ENCODE data around the gene NUBPL.
A peak's percentile ranks its signal among the peaks of the same experiment; 100 is the strongest.

The NUBPL gene

DNA sequence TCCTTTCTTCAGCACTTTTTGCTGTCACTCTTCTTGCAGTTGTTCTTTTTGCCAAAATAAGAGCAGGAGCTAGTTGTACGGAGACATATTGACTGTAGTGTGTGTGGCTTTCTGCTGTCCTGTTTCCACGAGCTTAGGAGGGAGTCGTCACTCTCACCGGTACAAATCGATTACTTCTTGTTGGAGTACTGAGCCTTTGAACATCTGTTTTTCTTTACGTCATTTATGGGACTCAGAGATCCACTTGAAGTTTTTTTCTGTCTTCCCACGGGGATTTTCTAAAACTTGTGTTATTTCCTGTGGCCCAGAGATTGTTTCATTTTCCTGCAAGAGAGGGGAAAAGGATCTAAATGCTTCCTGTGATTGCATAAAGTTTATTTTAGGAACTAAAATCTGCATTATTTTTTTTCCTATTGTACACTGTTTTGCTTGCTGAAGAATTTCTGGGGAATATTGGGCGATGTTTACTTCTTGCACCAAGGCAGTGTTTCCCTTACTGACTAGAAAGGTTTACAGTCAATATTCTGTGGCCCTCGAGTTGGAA lies 316.1 kb downstream of the NUBPL start:
- Histone ChIP-seq H3K9ac (no peak overlapping the region), H3K4me1 (no peaks in the 10 kb centered on the region), H3K27ac (peak overlapping the region; percentile 64), H3K9me3 (ENCODE audit: control insufficient read depth, low read length) (no peaks in the 10 kb centered on the region), H3K79me2 (no peaks in the 10 kb centered on the region), H3K4me2 (ENCODE audit: low read length) (no peak overlapping the region), H2AFZ (no peak overlapping the region), H3K27me3 (ENCODE audit: control insufficient read depth, insufficient read depth, low read length) (no peaks in the 10 kb centered on the region), H3K36me3 (ENCODE audit: control insufficient read depth, insufficient read depth, low read length) (no peaks in the 10 kb centered on the region), H3K4me3 (ENCODE audit: low read depth, low read length) (no peak overlapping the region)
- TF ChIP-seq, protein P1, sequence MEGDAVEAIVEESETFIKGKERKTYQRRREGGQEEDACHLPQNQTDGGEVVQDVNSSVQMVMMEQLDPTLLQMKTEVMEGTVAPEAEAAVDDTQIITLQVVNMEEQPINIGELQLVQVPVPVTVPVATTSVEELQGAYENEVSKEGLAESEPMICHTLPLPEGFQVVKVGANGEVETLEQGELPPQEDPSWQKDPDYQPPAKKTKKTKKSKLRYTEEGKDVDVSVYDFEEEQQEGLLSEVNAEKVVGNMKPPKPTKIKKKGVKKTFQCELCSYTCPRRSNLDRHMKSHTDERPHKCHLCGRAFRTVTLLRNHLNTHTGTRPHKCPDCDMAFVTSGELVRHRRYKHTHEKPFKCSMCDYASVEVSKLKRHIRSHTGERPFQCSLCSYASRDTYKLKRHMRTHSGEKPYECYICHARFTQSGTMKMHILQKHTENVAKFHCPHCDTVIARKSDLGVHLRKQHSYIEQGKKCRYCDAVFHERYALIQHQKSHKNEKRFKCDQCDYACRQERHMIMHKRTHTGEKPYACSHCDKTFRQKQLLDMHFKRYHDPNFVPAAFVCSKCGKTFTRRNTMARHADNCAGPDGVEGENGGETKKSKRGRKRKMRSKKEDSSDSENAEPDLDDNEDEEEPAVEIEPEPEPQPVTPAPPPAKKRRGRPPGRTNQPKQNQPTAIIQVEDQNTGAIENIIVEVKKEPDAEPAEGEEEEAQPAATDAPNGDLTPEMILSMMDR (IDR thresholded peaks at IDR 0.05): no peak

DNA sequence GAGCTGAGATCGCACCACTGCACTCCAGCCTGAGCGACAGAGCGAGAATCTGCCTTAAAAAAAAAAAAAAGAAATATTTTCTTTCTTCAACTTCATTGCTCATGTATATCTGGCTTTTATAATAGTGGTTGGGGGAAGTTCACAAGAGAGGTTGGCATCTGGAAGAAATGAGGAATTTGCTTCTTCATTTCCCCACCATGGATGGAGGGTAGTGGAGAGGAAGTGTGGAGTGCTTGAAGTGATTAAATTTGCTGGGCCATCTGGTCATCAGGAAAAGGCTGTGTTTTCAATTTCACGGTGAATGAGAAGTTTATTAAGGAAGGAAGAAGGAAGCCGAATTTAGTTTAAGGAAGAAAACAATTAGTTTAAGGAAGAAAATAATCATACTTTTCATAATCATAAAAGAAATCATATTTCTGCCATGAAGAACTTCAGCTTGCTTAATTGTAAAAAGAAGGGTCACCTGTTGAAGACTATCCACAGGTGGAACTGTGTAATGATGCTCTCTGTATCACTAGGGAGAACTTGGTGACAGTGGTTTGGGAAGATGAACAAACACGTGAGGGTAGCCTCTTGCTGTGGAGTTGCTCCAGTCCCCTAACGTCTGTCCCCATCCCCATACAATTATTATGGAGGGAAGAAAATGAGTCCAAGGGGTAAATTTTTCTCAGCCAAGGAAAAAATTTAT lies 318.6 kb downstream of the NUBPL start:
- H3K9ac ChIP-seq: no peak overlapping the region
- TF ChIP-seq, protein P1 (IDR thresholded peaks at IDR 0.05): no peak

DNA sequence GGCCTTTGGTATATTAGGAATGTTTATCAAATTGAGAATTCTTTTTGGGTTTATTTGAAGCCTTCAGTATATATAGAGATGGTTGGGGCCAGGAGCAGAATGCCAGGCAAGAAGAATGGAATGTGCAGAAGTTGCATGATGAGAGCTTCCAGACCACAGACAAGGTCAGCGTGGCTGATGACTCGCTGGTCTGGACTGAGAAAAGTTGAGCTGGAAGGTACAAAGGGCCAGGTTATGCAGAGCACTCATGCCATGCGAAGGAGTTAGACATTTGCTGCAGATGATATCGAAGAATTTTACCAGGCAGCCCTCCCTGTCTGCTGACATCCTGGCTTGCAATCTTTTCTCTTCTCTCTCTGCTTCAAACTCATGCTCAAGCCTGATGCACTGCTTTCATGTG lies 319.7 kb downstream of the NUBPL start:
- Histone ChIP-seq H3K36me3 (ENCODE audit: control insufficient read depth, insufficient read depth, low read length) (no peaks in the 10 kb centered on the region), H3K27me3 (ENCODE audit: control insufficient read depth, insufficient read depth, low read length) (no peaks in the 10 kb centered on the region), H3K4me3 (ENCODE audit: low read depth, low read length) (no peak overlapping the region), H3K9me3 (ENCODE audit: control insufficient read depth, low read length) (no peaks in the 10 kb centered on the region), H3K27ac (no peak overlapping the region), H3K4me2 (ENCODE audit: low read length) (no peak overlapping the region), H3K79me2 (no peaks in the 10 kb centered on the region), H3K9ac (no peak overlapping the region), H3K4me1 (no peaks in the 10 kb centered on the region), H2AFZ (no peak overlapping the region)
- TF ChIP-seq, protein P1 (IDR thresholded peaks at IDR 0.05): no peak

More for the DNA sequence above, 318.6 kb downstream of the NUBPL start:
- Histone ChIP-seq H3K4me1 (no peaks in the 10 kb centered on the region), H2AFZ (no peak overlapping the region), H3K4me2 (ENCODE audit: low read length) (no peak overlapping the region), H3K79me2 (no peaks in the 10 kb centered on the region), H3K4me3 (ENCODE audit: low read depth, low read length) (no peak overlapping the region), H3K27me3 (ENCODE audit: control insufficient read depth, insufficient read depth, low read length) (no peaks in the 10 kb centered on the region), H3K9me3 (ENCODE audit: control insufficient read depth, low read length) (no peaks in the 10 kb centered on the region), H3K36me3 (ENCODE audit: control insufficient read depth, insufficient read depth, low read length) (no peaks in the 10 kb centered on the region), H3K27ac (no peak overlapping the region)

DNA sequence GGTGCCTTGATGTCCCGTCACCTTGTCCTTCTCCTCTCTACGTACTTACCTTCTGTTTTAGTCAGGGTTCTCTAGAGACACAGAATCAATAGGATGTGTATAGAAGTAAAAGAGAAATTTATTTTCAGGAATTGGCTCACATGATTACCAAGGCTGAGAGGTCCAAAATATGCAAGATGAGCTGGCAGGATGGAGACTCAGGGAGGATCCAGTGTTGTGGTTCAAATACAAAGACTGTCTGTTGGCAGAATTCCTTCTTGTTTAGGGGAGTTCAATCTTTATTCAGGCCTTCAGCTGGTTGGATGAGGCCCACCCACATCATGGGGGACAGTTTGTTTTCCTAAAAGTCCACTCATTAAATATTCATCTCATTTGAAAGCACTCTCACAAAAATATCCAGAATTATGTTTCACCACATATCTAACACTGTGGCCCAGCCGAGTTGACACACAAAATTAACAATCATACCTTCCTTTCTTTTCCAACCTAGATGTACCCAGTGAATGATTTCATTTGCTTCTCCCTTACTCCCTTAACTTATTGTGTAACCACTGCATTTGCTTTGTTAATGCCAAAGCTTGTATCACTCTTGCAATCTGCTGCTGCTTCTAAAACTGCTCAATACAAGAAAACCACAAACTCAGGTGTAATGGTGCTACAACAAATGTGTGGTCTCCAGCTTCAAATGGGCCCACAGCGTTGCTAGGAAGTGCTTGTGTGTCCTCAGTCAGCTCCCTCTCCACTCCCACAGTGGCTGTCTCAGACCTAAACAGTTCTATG lies 320.5 kb downstream of the NUBPL start:
- TF ChIP-seq, protein P1 (IDR thresholded peaks at IDR 0.05): no peak
- no peaks in the 10 kb centered on the region for H3K79me2 ChIP-seq
- no peaks in the 10 kb centered on the region for H3K4me1 ChIP-seq
- no peak overlapping the region for H3K9ac ChIP-seq
- H3K27me3 ChIP-seq (ENCODE audit: control insufficient read depth, insufficient read depth, low read length): no peaks in the 10 kb centered on the region
- H3K36me3 ChIP-seq (ENCODE audit: control insufficient read depth, insufficient read depth, low read length): no peaks in the 10 kb centered on the region
- H3K4me3 ChIP-seq (ENCODE audit: low read depth, low read length): no peak overlapping the region
- no peak overlapping the region for H3K27ac ChIP-seq
- no peaks in the 10 kb centered on the region for H3K9me3 ChIP-seq (ENCODE audit: control insufficient read depth, low read length)
- no peak overlapping the region for H3K4me2 ChIP-seq (ENCODE audit: low read length)
- no peak overlapping the region for H2AFZ ChIP-seq
